OCI-LY3 (cell line): ENCODE measurements around the gene JAZF1.

Experiments
- H2AFZ ChIP-seq: fragments of 200-600, 300-600 bp; shearing (Covaris generic); 2 replicates; pipeline ENCODE4 v1.6.0; 2014; ENCODE audit warnings: antibody characterized with exemption, low read depth, low read length
- H3K27ac ChIP-seq: fragments of 200-600, 300-600 bp; sonication (generic); 2 replicates; pipeline ENCODE4 v1.5.1; 2014; ENCODE audit warnings: mild to moderate bottlenecking, low read length, moderate library complexity, mixed read lengths
- H3K27me3 ChIP-seq: fragments of 200-600, 300-600 bp; sonication (generic); 2 replicates; pipeline ENCODE4 v1.6.1; 2014; ENCODE audit warnings: low read depth, low read length, mixed read lengths
- H3K36me3 ChIP-seq: fragments of 200-600, 300-600 bp; sonication (generic); replicated peaks from 2 replicates; pipeline ENCODE3; 2014; ENCODE audit warnings: low read depth, low read length, mixed read lengths
- H3K4me1 ChIP-seq: fragments of 300-600, 200-600 bp; sonication (generic); 2 replicates; pipeline ENCODE4 v1.6.1; 2014; ENCODE audit warnings: low read length, mixed read lengths
- H3K4me2 ChIP-seq: fragments of 200-600, 300-600 bp; sonication (generic); 2 replicates; pipeline ENCODE4 v1.6.1; 2014; ENCODE audit warnings: low read length, mixed read lengths
- H3K4me3 ChIP-seq: fragments of 300-600, 200-600 bp; sonication (generic); 2 replicates; pipeline ENCODE4 v1.5.1; 2014; ENCODE audit warnings: antibody characterized with exemption, mild to moderate bottlenecking, low read length, moderate library complexity
- H3K79me2 ChIP-seq: fragments of 300-600, 200-600 bp; shearing (Covaris generic); 2 replicates; pipeline ENCODE4 v1.6.1; 2014; ENCODE audit warnings: mild to moderate bottlenecking, low read length, mixed read lengths
- H3K9ac ChIP-seq: fragments of 300-600, 200-600 bp; shearing (Covaris generic); 2 replicates; pipeline ENCODE4 v1.6.0; 2014; ENCODE audit warnings: mild to moderate bottlenecking, low read length, moderate library complexity
- H3K9me3 ChIP-seq: fragments of 200-600, 300-600 bp; shearing (Covaris generic); 2 replicates; pipeline ENCODE4 v1.6.1; 2014; ENCODE audit warnings: low read length, mixed read lengths; ENCODE audit not compliant: insufficient read depth
- H4K20me1 ChIP-seq: fragments of 200-600, 300-600 bp; sonication (generic); 2 replicates; pipeline ENCODE4 v1.6.1; 2016; ENCODE audit warnings: low read length, mixed read lengths; ENCODE audit not compliant: insufficient read depth
- CTCF ChIP-seq: fragments of 200-600, 300-600 bp; sonication (generic); IDR thresholded peaks from 2 replicates; pipeline ENCODE4 v1.5.1; 2014; ENCODE audit warnings: antibody characterized with exemption, low read length, low read depth
- EZH2phosphoT487 ChIP-seq: fragments of 200-600 bp; shearing (Covaris generic); IDR thresholded peaks from 2 replicates; pipeline ENCODE4 v1.6.1; 2018; ENCODE audit warnings: antibody characterized with exemption, mixed run types, low read depth

The JAZF1 gene

DNA sequence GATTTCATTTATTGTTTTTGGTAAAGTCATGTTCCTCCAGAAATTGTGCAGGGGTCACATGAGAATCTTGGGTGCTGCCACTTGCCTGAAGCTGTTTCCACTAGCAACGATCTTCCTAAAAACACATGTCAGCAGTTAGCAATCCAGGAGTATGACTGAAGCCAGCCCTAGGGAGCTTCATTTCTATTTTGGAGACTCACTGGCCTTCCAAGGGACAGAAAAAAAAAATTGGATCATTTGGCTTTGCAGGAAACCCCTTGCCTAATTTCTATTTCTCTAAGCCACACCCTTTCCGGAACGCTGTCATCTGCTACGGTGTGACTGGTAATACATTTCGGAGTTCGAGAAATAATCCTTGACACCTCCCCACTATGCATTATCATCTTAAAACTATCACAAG, 236.0 kb downstream of the JAZF1 start:
- H3K9me3 ChIP-seq = no peaks in the 10 kb centered on the region
- no peaks in the 10 kb centered on the region for H3K27me3 ChIP-seq
- H3K27ac ChIP-seq = no peak overlapping the region
- no peaks in the 10 kb centered on the region for H3K4me1 ChIP-seq
- TF ChIP-seq CTCF (no peak), EZH2phosphoT487 (no peak)
- H3K79me2 ChIP-seq = no peaks in the 10 kb centered on the region
- no peaks in the 10 kb centered on the region for H3K36me3 ChIP-seq
- H3K9ac ChIP-seq = no peak overlapping the region
- no peak overlapping the region for H3K4me2 ChIP-seq
- no peak overlapping the region for H3K4me3 ChIP-seq
- no peak overlapping the region for H2AFZ ChIP-seq
- no peaks in the 10 kb centered on the region for H4K20me1 ChIP-seq

GRCh38 chr7:27943241-27943640, 237.4 kb downstream of the JAZF1 start:
- H3K4me2 ChIP-seq = no peak overlapping the region
- H2AFZ ChIP-seq = no peak overlapping the region
- H3K9ac ChIP-seq = no peak overlapping the region
- H3K79me2 ChIP-seq = no peaks in the 10 kb centered on the region
- H3K36me3 ChIP-seq = no peaks in the 10 kb centered on the region
- H4K20me1 ChIP-seq = no peaks in the 10 kb centered on the region
- no peaks in the 10 kb centered on the region for H3K4me1 ChIP-seq
- no peak overlapping the region for H3K4me3 ChIP-seq
- H3K27ac ChIP-seq = no peak overlapping the region
- H3K9me3 ChIP-seq = no peaks in the 10 kb centered on the region
- no peaks in the 10 kb centered on the region for H3K27me3 ChIP-seq
- TF ChIP-seq EZH2phosphoT487 (no peak), CTCF (no peak)

DNA sequence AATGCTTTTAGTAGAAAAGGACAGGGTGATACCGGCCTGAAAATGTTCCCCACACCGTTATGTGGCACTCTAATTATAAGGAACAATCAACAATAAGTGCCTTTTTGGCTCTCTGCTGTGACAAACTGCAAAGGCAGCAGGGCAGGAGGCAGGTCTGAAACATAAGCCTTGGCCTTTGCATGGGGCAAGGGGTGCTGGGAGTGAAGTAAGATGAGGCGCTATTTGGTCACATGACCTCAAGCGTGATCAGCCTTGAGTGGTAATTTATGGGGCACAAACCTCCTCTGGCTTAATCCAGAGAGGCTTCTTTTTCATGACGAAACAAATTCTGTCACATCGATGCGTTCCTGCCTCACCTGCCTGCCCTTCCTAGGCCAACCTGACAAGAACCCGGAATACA, 237.9 kb downstream of the JAZF1 start:
- no peaks in the 10 kb centered on the region for H3K36me3 ChIP-seq
- H3K79me2 ChIP-seq = no peaks in the 10 kb centered on the region
- H4K20me1 ChIP-seq = no peaks in the 10 kb centered on the region
- H3K27me3 ChIP-seq = no peaks in the 10 kb centered on the region
- no peak overlapping the region for H2AFZ ChIP-seq
- no peak overlapping the region for H3K4me3 ChIP-seq
- no peak overlapping the region for H3K9ac ChIP-seq
- no peak overlapping the region for H3K4me2 ChIP-seq
- H3K4me1 ChIP-seq = no peaks in the 10 kb centered on the region
- no peak overlapping the region for H3K27ac ChIP-seq
- no peaks in the 10 kb centered on the region for H3K9me3 ChIP-seq
- no peak for TF ChIP-seq CTCF
- no peak for TF ChIP-seq EZH2phosphoT487

DNA sequence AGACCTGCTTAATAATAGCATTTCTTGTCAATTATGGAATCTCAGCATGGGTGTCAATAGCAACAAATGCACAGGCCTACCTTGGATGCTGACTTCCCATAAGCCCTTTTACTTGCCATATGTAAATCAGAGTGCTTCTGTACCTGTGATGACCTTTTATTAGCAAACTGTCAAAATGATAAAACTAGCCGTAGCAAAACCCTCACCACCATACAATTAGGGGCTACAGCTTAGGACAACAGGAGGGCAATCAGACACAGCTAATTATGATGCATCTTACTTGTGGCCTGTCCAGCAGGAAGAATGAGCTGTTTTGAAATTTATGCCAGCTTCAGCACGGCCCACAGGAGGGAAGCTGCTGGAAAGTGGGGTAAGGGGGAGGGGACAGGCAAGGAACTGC, 239.1 kb downstream of the JAZF1 start:
- no peak overlapping the region for H3K4me3 ChIP-seq
- H3K79me2 ChIP-seq = no peaks in the 10 kb centered on the region
- no peaks in the 10 kb centered on the region for H3K9me3 ChIP-seq
- no peaks in the 10 kb centered on the region for H3K4me1 ChIP-seq
- H3K36me3 ChIP-seq = no peaks in the 10 kb centered on the region
- TF ChIP-seq EZH2phosphoT487 (no peak), CTCF (no peak)
- H2AFZ ChIP-seq = no peak overlapping the region
- no peak overlapping the region for H3K27ac ChIP-seq
- no peak overlapping the region for H3K9ac ChIP-seq
- H3K27me3 ChIP-seq = no peaks in the 10 kb centered on the region
- H3K4me2 ChIP-seq = no peak overlapping the region
- H4K20me1 ChIP-seq = no peaks in the 10 kb centered on the region
